ENCODE measurements around the gene ADGRD2.

Gene ADGRD2

DNA sequence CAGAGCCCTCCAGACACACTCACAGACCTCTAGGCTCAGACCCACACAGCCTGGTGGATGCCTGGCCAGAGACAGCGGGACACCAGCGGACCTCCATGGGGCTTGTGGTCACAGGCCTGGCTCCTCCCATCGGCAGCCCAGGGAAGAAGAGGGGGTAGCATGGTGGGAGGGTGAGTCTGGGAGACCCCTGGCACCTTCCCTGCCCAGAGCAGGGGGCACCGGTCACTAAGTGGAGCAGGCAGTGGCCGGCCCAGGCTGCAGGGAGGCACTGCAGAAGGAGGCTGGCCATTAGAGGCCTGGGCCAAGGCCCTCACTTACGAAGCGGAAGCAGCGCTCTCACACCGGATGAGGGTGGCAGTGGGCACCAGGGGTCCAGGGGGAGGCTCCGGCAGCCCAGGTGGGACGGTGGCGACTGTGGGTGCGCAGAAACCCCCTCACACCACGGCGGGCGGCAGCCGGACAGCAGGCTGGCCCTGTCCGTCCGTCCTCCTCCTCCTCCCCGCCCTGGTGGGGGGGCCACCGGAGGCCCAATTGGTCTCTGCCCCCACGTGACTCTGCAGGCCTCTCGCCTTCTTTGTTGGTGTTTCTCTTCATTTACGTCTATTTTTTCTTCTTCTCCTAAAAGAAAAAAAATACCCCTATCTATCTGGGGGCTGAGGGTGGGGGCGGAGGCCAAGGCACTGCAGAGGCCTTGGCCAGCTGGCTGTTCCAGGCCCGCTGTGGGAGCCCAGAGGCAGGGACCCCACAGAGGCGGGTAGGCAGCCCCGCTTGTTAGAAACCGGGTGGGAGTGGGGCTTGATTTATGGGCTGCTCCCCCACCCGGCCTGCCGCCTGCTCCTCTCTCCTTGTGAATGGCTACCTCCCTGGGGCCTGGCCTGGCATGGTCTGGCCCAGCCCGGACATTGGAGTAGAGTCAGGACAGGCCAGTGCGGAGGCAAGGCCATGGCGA, 57.0 kb downstream of the ADGRD2 start, which contains the start of gene NR5A1:
Gene NR5A1, minus strand, starts transcription at position 469 of the 949 bp plus-strand sequence. CDS start 4,004 bp downstream, outside the sequence.
- H3K4me3 ChIP-seq (ENCODE audit: low read depth, low read length): no peak within 1 kb of the TSS

DNA sequence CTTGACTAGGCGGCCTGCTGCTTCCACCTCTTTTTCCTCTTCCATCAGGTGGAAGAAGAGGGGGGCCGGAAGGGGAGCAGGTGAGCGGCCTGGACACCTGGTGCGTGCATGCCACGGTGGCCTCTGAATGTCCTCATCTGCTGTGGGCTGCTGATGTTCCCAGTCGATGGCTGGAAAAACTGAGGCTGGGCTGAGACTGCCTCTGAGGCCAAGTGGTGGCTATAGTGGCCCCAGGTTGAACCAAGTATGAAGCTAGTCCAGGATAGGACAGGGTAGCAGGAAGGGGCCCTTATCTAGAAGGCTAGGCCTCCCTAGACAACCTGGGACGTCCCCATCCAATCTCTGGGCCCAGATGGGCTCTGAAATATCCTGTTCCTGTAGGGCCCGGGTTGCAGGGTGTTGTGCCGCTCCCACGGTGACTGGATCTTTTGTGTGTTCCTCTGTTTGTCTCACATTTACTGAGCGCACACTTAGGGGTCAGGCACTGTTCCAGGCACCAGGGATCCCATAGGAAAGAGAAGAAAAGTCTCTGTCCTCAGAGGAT, 57.7 kb downstream of the ADGRD2 start:
- no peak overlapping the region for H3K4me3 ChIP-seq (ENCODE audit: low read depth, low read length)

DNA sequence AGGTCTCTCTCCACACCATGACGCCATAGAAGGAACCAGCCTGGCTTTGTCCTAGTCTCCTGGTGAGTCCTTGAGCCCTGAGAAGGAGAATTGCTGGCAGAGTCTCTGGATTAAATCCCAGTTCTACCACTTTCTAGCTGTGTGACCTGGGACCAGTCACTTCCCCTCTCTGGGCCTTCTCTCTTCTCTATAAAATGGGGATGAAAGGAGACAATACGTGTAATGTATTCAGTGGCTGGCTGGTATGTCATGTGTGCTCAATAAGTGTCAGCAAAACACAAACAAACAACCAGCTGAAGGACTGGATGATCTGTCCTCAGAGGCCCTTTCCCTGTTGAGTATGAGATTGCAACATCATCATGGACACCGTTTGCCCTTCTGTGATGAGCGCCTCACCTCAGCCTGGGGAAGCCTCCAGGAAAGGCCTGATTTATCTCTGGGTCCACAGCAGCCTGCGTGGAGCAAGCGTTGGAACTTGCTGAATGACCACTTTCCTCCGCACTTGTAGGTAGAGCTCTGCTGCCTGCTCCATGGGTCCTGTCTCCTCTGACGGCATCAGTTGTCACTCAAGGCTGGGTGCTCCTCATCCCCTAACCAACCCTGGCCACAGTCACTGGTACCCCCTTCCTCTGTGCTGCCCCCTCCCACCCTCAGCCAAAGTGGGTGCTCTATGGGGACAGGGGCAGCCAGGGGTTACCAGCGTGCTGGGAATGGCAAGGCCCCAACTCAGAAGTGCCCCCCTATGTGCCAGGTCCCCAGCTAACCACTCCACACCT, 60.6 kb downstream of the ADGRD2 start:
- no peak overlapping the region for H3K4me3 ChIP-seq (ENCODE audit: low read depth, low read length)

DNA sequence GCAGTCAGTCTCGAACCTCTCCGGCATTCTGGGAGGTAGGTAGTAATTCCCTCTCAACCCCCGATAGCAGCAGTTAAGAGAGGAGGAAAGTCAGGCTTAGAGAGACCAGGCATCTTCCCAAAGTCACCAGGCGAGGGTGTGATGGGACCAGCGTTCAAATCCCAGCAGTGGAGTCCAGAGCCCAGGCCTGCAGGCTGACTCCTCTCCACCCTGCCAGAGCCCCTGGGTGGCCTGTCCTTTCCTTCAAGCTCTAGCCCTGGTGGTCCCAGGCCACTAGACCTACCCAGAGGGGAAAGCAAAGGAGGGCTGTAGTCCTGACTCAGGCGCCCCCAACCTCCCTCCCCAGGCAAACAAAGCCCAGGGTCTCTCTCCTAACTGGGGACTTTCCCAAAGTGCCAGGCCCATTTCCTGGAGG, 61.2 kb downstream of the ADGRD2 start:
- H3K4me3 ChIP-seq (ENCODE audit: low read depth, low read length): no peak overlapping the region

DNA sequence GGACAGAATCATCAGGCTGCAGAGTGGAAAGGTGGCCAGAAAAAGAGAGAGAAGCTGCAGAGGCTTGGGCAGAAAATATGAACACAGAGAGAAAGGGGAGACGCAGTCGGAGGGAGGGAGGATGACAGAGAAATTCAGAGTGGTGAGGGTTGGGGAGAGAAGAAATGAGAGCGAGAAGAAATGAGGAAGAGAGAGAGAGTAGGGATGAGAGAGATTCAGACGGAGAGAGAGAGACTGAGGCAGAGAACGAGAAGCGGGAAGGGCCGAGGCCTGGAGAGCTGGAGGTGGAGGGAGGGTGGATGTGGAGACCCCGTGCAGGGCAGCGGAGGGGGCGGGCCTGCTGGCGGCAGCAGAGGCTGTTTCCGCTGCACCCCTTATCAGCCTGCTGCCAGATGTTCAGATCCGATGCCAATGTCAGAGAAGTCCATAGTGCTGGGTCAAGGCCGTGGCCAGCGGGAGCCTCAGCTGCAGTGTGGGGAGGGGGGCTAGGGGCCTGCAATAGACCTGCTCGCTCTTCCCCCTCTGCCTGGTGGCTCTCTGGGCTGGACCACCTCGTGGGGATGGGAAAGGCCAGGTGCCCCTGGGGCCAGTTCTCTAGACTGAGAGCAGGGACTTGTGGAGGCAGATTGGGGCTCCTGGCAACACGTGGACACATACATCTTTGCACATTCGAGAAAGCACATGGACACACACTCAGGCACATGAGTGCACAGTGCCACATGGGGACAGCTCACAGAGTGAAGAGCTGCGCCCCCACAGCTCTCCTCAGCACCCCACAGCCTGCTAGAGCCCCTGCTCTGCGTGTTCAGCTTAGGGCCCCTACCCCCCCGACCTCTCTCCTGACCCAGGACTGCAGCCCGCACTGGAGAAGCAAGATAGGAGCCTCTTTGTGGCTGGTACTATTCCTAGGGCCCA, 61.9 kb downstream of the ADGRD2 start:
- H3K4me3 ChIP-seq (ENCODE audit: low read depth, low read length): no peak overlapping the region

DNA sequence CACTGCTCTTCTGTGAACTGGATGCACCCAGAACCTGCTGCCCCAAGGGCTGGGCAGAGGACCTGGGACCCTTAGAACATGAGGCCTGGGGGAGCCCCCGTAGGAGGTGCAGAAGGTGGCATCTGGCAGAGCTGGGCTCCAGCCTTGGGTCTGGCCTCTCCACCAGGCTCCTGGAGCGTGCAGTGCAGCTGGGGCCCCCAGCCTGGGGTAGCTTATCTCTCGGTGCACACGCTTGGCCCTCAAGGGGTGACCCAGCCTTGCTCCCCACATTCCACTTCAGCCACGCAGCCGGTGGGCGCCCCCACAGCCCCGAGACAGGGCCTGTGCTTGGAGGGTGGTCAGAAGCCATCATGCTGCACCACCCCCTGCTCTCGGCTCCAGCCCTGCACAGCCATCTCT, 62.6 kb downstream of the ADGRD2 start:
- H3K4me3 ChIP-seq (ENCODE audit: low read depth, low read length): no peak overlapping the region

DNA sequence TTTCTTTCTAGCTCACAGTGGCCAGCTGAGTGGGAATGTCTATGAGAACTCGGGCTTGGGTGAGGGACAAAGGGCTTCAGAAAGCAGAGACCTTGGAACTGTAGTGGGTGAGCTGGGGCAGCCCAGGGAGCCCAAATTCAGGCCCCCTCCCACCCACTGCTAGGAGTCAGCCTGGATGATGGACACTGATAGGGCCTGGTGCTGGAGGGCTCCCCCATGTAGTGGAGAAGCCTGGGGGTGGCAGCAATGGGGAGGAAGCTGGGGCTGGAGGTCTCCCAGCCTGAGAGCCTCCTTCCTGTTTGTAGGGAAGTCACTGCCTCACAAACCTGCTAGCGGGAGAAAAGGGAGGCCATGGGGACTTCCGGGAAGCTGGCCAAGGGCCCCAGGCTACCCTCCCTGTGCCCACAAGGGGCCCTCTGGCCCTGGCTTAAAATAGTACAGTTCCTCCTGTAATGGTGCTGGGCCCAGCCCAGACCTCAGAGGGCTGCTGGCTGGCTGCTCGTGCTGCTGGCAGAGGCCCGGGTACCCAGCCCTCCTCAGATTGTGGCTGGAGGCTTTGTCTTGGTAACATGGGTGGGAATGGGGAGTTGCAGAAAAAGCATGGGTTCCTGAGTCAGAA, 63.2 kb downstream of the ADGRD2 start:
- no peak overlapping the region for H3K4me3 ChIP-seq (ENCODE audit: low read depth, low read length)

DNA sequence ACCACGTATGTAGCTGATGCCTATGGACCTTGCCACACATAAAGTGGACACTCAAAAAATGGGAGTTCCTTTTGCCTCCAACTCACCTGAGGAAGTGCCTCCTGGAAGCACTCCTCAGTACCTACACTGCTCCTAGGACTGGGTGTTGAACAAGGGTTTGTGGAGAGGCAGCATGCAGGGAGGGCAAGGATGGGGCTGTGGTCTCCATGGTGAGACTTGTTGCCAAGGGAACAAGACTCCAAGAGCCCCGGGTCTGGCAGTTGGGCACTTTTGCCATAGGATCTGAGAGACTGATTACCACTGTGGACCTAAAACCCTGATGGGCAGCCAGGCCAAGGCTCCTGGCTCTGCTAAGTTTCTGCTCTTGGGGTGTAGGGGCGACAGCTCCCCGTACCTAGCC, 63.9 kb downstream of the ADGRD2 start:
- no peak overlapping the region for H3K4me3 ChIP-seq (ENCODE audit: low read depth, low read length)

DNA sequence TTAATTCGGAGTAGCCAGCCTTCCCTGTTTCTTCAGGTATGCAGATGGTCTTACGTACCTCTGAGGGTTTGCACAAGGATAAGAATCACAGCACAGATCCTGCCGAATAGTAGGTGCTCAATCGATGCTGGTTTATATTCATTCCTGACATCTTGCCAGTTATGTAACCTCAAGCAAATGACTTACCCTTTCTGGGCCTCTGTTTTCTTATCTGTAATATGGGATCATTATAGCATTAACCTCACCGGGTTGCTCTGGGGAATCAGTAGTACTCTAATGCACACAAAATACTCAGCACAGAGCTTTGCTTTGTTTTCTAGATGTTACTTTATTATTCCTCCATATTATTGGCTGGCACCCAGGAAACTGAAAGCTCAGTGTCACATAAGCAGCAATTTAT, 64.6 kb downstream of the ADGRD2 start:
- no peak overlapping the region for H3K4me3 ChIP-seq (ENCODE audit: low read depth, low read length)

DNA sequence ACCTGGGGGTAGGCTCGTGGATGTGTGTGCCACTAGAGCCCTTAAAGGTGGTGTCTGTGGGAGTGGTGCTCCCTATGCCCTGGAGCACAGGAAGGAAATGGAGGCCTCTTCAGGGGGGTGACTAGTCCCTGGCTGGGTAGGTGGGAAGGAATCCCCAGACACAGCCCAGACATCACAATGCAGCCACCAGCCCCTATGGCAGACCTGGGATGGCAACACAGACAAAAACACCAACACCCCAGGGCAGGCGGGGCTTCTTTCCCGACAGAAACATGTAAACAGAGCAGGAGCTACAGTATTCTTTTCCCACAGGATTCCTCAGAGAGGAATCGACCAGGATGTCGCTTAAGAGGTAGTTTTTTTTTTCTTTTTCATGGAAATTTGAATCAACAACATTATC, 67.3 kb downstream of the ADGRD2 start:
- H3K4me3 ChIP-seq (ENCODE audit: low read depth, low read length): no peak overlapping the region

DNA sequence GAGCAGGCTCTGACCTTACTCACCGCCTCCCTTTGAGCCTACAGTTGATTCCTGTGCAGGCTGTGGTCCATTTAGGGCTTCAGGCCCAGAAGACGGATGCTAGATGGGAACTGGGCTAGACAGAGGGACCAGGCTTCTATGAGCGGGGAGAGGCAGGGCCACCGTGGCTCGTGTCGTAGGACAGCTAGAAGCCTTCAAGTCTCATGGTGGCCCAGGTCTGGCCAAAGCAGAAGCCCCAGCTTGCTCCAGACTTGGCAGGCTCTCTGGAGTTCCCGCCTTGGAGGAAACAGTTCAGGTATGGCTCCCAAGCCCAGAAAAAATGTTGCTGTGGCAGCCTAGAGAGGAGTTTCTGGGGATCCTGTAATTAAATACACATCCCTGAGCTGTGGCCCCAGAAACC, 67.9 kb downstream of the ADGRD2 start:
- H3K4me3 ChIP-seq (ENCODE audit: low read depth, low read length): no peak overlapping the region

DNA sequence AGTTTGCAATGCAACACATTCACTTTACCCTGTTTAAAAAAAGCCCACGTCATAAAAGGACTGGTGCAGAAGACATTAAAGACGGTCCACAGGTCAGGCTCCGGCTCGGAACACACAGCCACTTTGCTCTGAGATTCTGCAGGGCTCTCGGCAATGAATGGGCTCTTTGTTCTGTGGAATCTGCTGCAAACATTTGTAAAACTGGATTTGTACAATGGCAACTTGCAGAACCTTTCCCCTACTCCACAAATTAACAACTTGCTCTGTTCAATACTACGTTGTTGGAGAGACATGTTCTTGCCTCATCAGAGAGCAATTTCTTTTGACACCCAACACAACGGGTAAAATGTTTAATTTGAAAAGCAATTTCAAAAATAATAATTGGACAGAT, 70.0 kb downstream of the ADGRD2 start:
- H3K4me3 ChIP-seq (ENCODE audit: low read depth, low read length): no peak overlapping the region

DNA sequence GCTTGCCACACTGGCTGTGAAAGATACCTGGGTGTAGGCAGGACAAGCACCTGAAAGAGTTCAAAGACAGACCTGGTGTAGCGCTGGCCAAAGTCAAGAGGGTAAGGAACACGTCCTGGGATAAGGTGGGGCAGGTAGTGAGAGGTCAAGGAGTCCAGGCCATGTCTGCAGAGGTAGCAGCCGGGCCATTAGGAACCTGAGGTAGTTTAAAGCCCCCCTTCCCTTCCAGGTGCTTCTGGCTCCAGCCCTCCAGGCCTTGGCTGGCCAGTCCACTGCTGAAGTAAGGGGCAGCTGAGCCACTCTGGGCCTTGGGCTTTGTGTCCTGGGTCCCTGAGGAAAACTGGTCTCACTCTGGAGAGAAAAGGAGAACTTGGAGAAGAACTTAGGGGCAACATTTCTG, 70.9 kb downstream of the ADGRD2 start:
- no peak overlapping the region for H3K4me3 ChIP-seq (ENCODE audit: low read depth, low read length)

DNA sequence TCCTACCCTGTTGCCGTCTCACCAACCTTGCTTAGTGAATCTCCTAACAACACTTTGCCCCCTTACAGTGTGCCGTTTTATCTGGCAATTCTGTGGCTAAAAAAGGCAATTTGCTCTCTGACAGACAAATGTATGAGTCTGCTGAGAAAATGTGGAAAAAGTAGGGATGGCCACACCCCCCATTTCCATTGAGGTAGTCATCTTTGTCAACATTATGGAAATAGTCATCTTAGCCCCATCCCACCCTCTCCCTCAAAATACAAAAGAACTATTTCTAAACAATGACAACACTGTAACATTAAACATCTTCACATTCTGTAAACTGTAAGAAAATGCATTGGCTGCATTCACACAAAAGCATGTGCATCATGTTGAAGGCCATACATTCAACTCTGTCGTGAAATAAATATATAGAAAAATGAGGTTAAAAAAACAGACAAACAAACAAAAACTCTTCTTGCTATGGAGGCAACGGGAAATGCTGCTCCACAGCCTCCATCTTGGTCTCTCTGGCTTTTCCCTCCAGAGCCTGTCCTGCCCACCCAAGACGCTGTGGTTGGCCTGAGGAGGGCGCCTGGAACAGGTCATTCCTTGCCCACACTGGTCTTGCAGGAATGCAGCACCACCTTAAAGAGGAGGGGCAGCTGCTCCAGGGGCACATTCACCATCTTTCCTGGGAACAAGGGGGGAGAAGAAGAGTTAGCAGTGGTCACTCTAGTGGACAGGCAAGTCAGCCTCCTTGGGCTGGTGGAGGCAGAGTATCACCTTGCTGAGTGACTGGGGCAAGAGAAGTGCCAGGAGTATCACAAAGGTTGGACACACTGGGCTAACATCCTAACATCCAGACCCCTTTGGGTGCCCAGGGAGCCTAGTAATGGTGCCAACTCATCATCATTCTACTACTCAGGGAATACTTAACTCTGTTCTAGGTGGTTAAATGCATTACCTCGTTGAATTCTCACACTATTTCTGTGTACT, 72.2 kb downstream of the ADGRD2 start:
- H3K4me3 ChIP-seq (ENCODE audit: low read depth, low read length): no peak overlapping the region

DNA sequence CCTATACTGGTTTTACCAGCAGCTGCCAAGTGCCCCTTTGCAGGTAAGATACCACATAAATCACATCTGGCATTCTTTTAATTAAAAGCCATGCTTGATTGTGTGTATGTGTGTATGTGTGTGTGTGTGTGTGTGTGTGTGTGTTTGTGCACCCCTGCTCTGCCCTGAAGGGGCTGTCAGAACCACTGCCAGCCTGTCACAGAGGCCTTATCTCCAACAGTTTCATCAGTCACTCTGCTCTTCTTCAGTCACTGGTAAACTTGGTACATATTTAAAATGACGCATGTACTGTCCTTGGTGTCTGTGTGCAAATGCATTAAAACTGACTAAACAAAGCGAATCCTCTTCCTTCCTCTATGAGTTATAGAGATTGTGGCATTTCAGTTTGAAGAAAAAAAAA, 75.9 kb downstream of the ADGRD2 start:
- no peak overlapping the region for H3K4me3 ChIP-seq (ENCODE audit: low read depth, low read length)

DNA sequence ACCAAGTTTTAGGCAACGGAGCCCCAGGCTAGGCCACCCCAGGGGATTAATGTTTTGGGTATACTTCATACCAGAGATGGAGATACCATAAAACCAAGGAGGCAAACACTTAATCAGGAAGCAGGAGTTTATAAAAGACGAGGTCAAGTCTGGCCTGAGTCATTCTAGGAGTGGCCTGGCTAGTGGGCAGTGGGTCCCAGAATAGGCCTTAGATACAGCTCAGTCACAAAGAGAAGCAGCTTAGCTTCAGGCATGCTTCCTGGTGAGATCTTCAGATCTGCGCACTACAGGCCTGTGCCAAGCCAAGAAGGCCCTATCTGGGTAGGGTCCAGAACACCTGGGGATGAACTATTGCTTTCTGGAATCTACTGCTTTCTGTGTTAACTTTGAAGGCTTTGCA, 77.5 kb downstream of the ADGRD2 start:
- no peak overlapping the region for H3K4me3 ChIP-seq (ENCODE audit: low read depth, low read length)

Data from iPS-11a (cell line).